Activated gamma-delta T cell treated with Interleukin-2 at 50 U/mL for 16 hours (primary cell): ENCODE measurements around the gene PET100.

ENCODE experiments used
- DNase-seq: peaks from one replicate; pipeline ENCODE4 v3.0.0-alpha.2; 2020

PET100 gene

GRCh38 chr19:7629347-7630054, at the start of gene PET100, which contains the start of gene XAB2:
TSS of gene PET100 (plus strand) at chr19:7629793. CDS start at chr19:7629834, 41 bp downstream.
TSS of gene XAB2 (minus strand) at chr19:7629545. CDS start at chr19:7629527, 18 bp downstream.
- peak; percentile 94 for DNase-seq

- DNase-seq = no peak
Observed at GRCh38 chr19:7582446-7582845, 47.1 kb upstream of the PET100 start.

- no peak for DNase-seq
Observed at GRCh38 chr19:7589822-7590221, 39.8 kb upstream of the PET100 start.

- no peak for DNase-seq
Observed at GRCh38 chr19:7590256-7590655, 39.3 kb upstream of the PET100 start.

- DNase-seq = peak; percentile 31
Observed at GRCh38 chr19:7595466-7596133, 34.0 kb upstream of the PET100 start, which contains the start of gene CAMSAP3. TSS of gene CAMSAP3 (plus strand) at chr19:7595863. CDS start at chr19:7596003, 140 bp downstream.

GRCh38 chr19:7596211-7596937, 33.2 kb upstream of the PET100 start:
- DNase-seq = no peak

- no peak for DNase-seq
Observed at GRCh38 chr19:7597689-7598088, 31.9 kb upstream of the PET100 start.

GRCh38 chr19:7598180-7598579, 31.4 kb upstream of the PET100 start:
- no peak for DNase-seq

GRCh38 chr19:7600721-7601120, 28.9 kb upstream of the PET100 start:
- DNase-seq = no peak

- DNase-seq = no peak
Observed at GRCh38 chr19:7602240-7602934, 27.2 kb upstream of the PET100 start.

GRCh38 chr19:7602935-7603497, 26.6 kb upstream of the PET100 start:
- DNase-seq = no peak

- no peak for DNase-seq
Observed at GRCh38 chr19:7603919-7604318, 25.7 kb upstream of the PET100 start.

GRCh38 chr19:7605490-7606222, 23.9 kb upstream of the PET100 start:
- no peak for DNase-seq

GRCh38 chr19:7606289-7606688, 23.3 kb upstream of the PET100 start:
- no peak for DNase-seq

- DNase-seq = no peak
Observed at GRCh38 chr19:7607212-7607873, 22.2 kb upstream of the PET100 start.

GRCh38 chr19:7607874-7608560, 21.6 kb upstream of the PET100 start:
- no peak for DNase-seq

GRCh38 chr19:7610491-7611240, 18.9 kb upstream of the PET100 start:
- DNase-seq = no peak

GRCh38 chr19:7611541-7612279, 17.9 kb upstream of the PET100 start:
- DNase-seq = no peak
